K562 (cell line): ENCODE results near the gene SLMAP. TPM values are rescaled to one million over a fixed set of nuclear protein-coding genes. Genes with fewer than 3 reads are reported as not detected.

Experiments
- DPF2 ChIP-seq: fragments of 450-650 bp; IDR thresholded peaks from 2 replicates; pipeline ENCODE4 v1.6.1; 2016
- ELF1 ChIP-seq: fragments of 200-800 bp; sonication (Bioruptor generic); IDR thresholded peaks from 2 replicates; pipeline ENCODE4 v1.6.1; 2016; ENCODE audit warnings: missing genetic modification characterization, missing compliant biosample characterization
- ETV1 ChIP-seq: fragments of 450-650 bp; conservative IDR thresholded peaks from 2 replicates; pipeline ENCODE4 v1.6.1; 2016; ENCODE audit warnings: missing genetic modification characterization, control low read depth, low read depth, missing compliant biosample characterization
- ETV6 ChIP-seq, 3 experiments: fragments of 150-350 bp in 1 of 3; sonication (generic) in 1 of 3; formaldehyde crosslinking in 1 of 3; IDR thresholded peaks; 2 replicates each; pipeline versions ENCODE4 v1.6.1 to v1.8.0; 2014 to 2022; ENCODE audit warnings: borderline replicate concordance in 2 of 3, low read depth in 2 of 3, antibody characterized with exemption in 1 of 3, low read length in 1 of 3, mild to moderate bottlenecking in 1 of 3, missing genetic modification reagents in 1 of 3
- GABPA ChIP-seq: fragments of 200-800 bp; sonication (Bioruptor generic); conservative IDR thresholded peaks from 2 replicates; pipeline ENCODE4 v1.6.1; 2016; ENCODE audit warnings: low read depth, missing genetic modification characterization, missing compliant biosample characterization
- HMGN3 ChIP-seq: IDR thresholded peaks from 2 replicates; pipeline ENCODE4 v1.6.1; 2011; ENCODE audit warnings: borderline replicate concordance, low read depth, mild to moderate bottlenecking, mixed read lengths, low read length; ENCODE audit not compliant: insufficient read length; ENCODE audit errors: extremely low read depth
- KLF6 ChIP-seq: fragments of 250-450 bp; sonication (Bioruptor Pico); IDR thresholded peaks from 2 replicates; pipeline ENCODE4 v1.4.0; 2020; ENCODE audit warnings: mild to moderate bottlenecking, moderate library complexity, borderline replicate concordance
- SMARCA4 ChIP-seq: fragments of 450-650 bp; IDR thresholded peaks from 2 replicates; pipeline ENCODE4 v1.6.1; 2016
- SMARCE1 ChIP-seq: fragments of 450-650 bp; IDR thresholded peaks from 2 replicates; pipeline ENCODE4 v1.7.1; 2016; ENCODE audit warnings: mild to moderate bottlenecking
- SOX6 ChIP-seq: fragments of 450-650 bp; IDR thresholded peaks from 2 replicates; pipeline ENCODE4 v1.6.1; 2014; ENCODE audit warnings: mild to moderate bottlenecking
- ZBTB40 ChIP-seq, 2 experiments: fragments of 450-650 bp in 1 of 2; sonication (generic) in 1 of 2; formaldehyde crosslinking in 1 of 2; IDR thresholded peaks; 2 replicates each; pipeline versions ENCODE4 v1.7.1 to v1.9.0; 2016 to 2022; ENCODE audit warnings: inconsistent platforms in 1 of 2, mild to moderate bottlenecking in 1 of 2, missing genetic modification reagents in 1 of 2
- ZNF639 ChIP-seq, 2 experiments: fragments of 200-800 bp in 1 of 2; sonication (Bioruptor generic) in 1 of 2; sonication (generic) in 1 of 2; formaldehyde crosslinking in 1 of 2; IDR thresholded peaks in 1 of 2; conservative IDR thresholded peaks in 1 of 2; 2 replicates each; pipeline versions ENCODE4 v1.5.0 to v1.6.1; 2016 to 2020; ENCODE audit warnings: missing compliant biosample characterization in 1 of 2, missing genetic modification characterization in 1 of 2, missing genetic modification reagents in 1 of 2
- polyA plus RNA-seq, 8 experiments: library from polyadenylated mRNA; depleted of rRNA in 4 of 8; stranded (reverse) in 5 of 8; unstranded in 3 of 8; fragments of >200 nt; fragmentation: Nextera tagmentation in 2 of 8; fragmentation: Illumina TruSeq in 1 of 8; extraction: Ambion mirVana in 2 of 8; extraction: Trizol in 1 of 8; gene quantifications; 2 replicates each; pipeline versions ENCODE4 v1.2.1 to v1.2.3, GENCODE V29; 2011 to 2014; ENCODE audit warnings: inconsistent platforms in 1 of 8, missing spikeins in 1 of 8
- total RNA-seq, 7 experiments: library from RNA; depleted of rRNA in 6 of 7; stranded (reverse); fragments of >200 nt in 6 of 7; fragmentation: Illumina TruSeq in 2 of 7; extraction: Trizol in 2 of 7; gene quantifications; 2 replicates each; pipeline versions ENCODE4 v1.2.1 to v1.2.3, GENCODE V29; 2011 to 2021; ENCODE audit warnings: low replicate concordance in 1 of 7
- TF ChIP-seq, protein P1 (sequence below): fragments of 200-800 bp; sonication (Bioruptor generic); IDR thresholded peaks from 2 replicates; pipeline ENCODE4 v1.6.1; 2017; ENCODE audit warnings: missing genetic modification characterization, missing compliant biosample characterization

The SLMAP gene
- total and polyA plus RNA-seq, 9 of the 15 experiments (the other 6 are each of a cell fraction or from before 2014, with no cell fraction given), result 12.1 to 50.7 (median 28.3) TPM

GRCh38 chr3:57958642-57959422, 202.7 kb downstream of the SLMAP start (continued):
- TF ChIP-seq ZNF639 (CRISPR knock-in tag; conservative IDR thresholded peaks at IDR 0.05 in 1 of 2, IDR thresholded peaks at IDR 0.05 in 1 of 2) (peak in 1 of 2 experiments; percentile 31; a peak in 1 of 4 replicates), HMGN3 (peak; percentile 26), ZBTB40 (IDR thresholded peaks at IDR 0.05) (peak; percentile 64), ZBTB40 (CRISPR knock-in tag; IDR thresholded peaks at IDR 0.05) (no peak), ELF1 (tag) (peak; percentile 53), SOX6 (peak; percentile 67), ETV1 (tag) (peak; percentile 64), DPF2 (peak; percentile 61), ETV6 (IDR thresholded peaks at IDR 0.05; ENCODE audit: borderline replicate concordance in 1 of 2, low read depth in 2 of 2, low read length in 1 of 2) (0 out of 4 replicates have a peak, but pooled peaks of 1 of the 2 experiments have one; percentile 22), ETV6 (CRISPR knock-in tag; IDR thresholded peaks at IDR 0.05; ENCODE audit: borderline replicate concordance) (no peak), KLF6 (0 out of 2 replicates have a peak, but pooled peaks have one; percentile 21), SMARCE1 (peak; percentile 63; the same call in 1 of the 2 replicates), GABPA (tag) (peak; percentile 70), SMARCA4 (peak; percentile 59)
- TF ChIP-seq, protein P1, sequence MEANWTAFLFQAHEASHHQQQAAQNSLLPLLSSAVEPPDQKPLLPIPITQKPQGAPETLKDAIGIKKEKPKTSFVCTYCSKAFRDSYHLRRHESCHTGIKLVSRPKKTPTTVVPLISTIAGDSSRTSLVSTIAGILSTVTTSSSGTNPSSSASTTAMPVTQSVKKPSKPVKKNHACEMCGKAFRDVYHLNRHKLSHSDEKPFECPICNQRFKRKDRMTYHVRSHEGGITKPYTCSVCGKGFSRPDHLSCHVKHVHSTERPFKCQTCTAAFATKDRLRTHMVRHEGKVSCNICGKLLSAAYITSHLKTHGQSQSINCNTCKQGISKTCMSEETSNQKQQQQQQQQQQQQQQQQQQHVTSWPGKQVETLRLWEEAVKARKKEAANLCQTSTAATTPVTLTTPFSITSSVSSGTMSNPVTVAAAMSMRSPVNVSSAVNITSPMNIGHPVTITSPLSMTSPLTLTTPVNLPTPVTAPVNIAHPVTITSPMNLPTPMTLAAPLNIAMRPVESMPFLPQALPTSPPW (CRISPR knock-in tag), result peak; percentile 49; the same call in 1 of the 2 replicates
